GM12891 (cell line): ENCODE results near the gene BIK.

Experiments used
- PAX5 ChIP-seq: IDR thresholded peaks from 2 replicates; pipeline ENCODE4 v1.6.1; 2011; ENCODE audit warnings: low read length, moderate library complexity, mild to moderate bottlenecking; ENCODE audit not compliant: insufficient read depth, severe bottlenecking
- POLR2A ChIP-seq: IDR thresholded peaks from 2 replicates; pipeline ENCODE4 v1.6.1; 2011; ENCODE audit warnings: low read depth, low read length, control low read depth
- POLR2AphosphoS5 ChIP-seq: IDR thresholded peaks from 2 replicates; pipeline ENCODE4 v1.6.1; 2011; ENCODE audit warnings: low read depth, low read length, control low read depth
- POU2F2 ChIP-seq: IDR thresholded peaks from 2 replicates; pipeline ENCODE4 v1.6.1; 2011; ENCODE audit warnings: low read depth, mild to moderate bottlenecking, control low read depth, low read length, moderate library complexity
- SPI1 ChIP-seq: IDR thresholded peaks from 2 replicates; pipeline ENCODE4 v1.6.1; 2011; ENCODE audit warnings: low read depth, low read length, control low read depth
- TAF1 ChIP-seq: IDR thresholded peaks from 2 replicates; pipeline ENCODE4 v1.6.1; 2011; ENCODE audit warnings: low read depth, low read length, control low read depth

DNA sequence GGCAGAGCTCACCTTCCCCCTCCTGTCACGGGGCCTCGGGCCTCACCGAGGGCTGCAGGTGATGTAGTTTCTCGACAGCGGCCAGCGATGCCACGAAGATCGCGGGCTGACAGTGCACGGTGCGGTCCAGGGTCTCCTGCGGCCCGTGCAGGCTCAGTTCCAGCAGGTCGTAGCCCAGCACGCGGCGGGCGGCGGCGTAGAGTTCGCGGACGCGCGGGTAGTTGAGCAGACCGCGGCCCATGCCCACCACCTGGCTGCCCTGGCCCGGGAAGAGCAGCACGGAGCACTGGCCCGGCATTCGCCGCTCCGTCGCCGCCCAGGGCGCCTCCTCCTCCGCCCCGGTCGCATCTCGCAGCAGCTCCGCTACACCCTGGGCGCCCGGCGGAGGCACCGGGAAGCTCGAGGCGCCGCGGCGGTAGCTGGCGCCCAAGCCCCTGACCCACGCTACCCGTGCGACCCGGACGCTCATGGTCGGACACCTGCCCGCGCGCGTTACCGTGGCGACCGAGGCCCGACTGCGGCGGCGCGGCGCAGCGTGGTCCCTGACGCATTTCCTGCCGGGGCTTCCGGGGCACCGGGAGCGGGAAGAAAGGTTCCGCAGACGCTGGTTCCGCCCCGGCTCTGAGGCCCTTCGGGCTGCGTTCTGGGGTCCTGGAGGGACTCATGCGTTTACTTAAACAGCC, 32.5 kb downstream of the BIK start, which contains the start of gene MCAT:
- TF ChIP-seq POLR2AphosphoS5 (0 out of 2 replicates have a peak, but pooled peaks have one; percentile 26), POLR2A (peak; percentile 62), SPI1 (no peak), PAX5 (no peak), TAF1 (peak; percentile 68), POU2F2 (peak; percentile 61; the same call in 1 of the 2 replicates)
